HEK293 (cell line): ENCODE data around the gene PKDCC.

Source experiments
- CTCF ChIA-PET: fragments of 350-600 bp; formaldehyde crosslinking; extraction: SDS; loops from one replicate; lab custom pipeline; 2021; ENCODE audit warnings: antibody characterized with exemption; lab: Yijun Ruan, JAX
- POLR2A ChIA-PET: fragments of 300-600 bp; formaldehyde crosslinking; extraction: SDS; loops from one replicate; lab custom pipeline; 2020; ENCODE audit warnings: antibody characterized with exemption, inconsistent platforms; lab: Yijun Ruan, JAX
- H3K27ac ChIP-seq: fragments of 200-500 bp; sonication (Bioruptor generic); 2 replicates; pipeline ENCODE4 v1.5.1; 2014; ENCODE audit warnings: low read depth, low read length, control low read depth, inconsistent platforms; ENCODE audit errors: extremely low read depth
- H3K36me3 ChIP-seq, 2 experiments: fragments of 200-500 bp in 1 of 2; sonication (Bioruptor generic) in 1 of 2; 1 replicate in 1 of 2; 2 replicates in 1 of 2; pipeline ENCODE4 v1.5.1; 2014 to 2017; ENCODE audit warnings: inconsistent platforms in 2 of 2, low read length in 2 of 2; ENCODE audit not compliant: control insufficient read depth in 2 of 2, insufficient read depth in 1 of 2
- H3K4me1 ChIP-seq: fragments of 200-500 bp; sonication (Bioruptor generic); 2 replicates; pipeline ENCODE4 v1.5.1; 2014; ENCODE audit warnings: mild to moderate bottlenecking, low read length, inconsistent platforms; ENCODE audit not compliant: control insufficient read depth, insufficient read depth
- H3K4me3 ChIP-seq: 2 replicates; pipeline ENCODE4 v1.5.1; 2011; ENCODE audit warnings: low read depth, mild to moderate bottlenecking, control low read depth, low read length, moderate library complexity
- H3K9me3 ChIP-seq: fragments of 200-500 bp; sonication (Bioruptor generic); 2 replicates; pipeline ENCODE4 v1.5.1; 2014; ENCODE audit warnings: low read depth, low read length, inconsistent platforms; ENCODE audit not compliant: control insufficient read depth, insufficient read depth
- BCL6B ChIP-seq: fragments of 450-650 bp; formaldehyde crosslinking; IDR thresholded peaks from 2 replicates; pipeline ENCODE4 v1.5.1; 2017; ENCODE audit warnings: missing biosample characterization, missing genetic modification characterization
- GLI2 ChIP-seq: fragments of 450-650 bp; formaldehyde crosslinking; IDR thresholded peaks from 2 replicates; pipeline ENCODE4; 2017; ENCODE audit warnings: missing biosample characterization, missing genetic modification characterization, low read depth, borderline replicate concordance
- PRDM10 ChIP-seq: fragments of 450-650 bp; formaldehyde crosslinking; IDR thresholded peaks from 2 replicates; pipeline ENCODE4 v1.5.1; 2016; ENCODE audit warnings: missing biosample characterization, missing genetic modification characterization
- RBAK ChIP-seq: fragments of 450-650 bp; formaldehyde crosslinking; IDR thresholded peaks from 2 replicates; pipeline ENCODE4 v1.5.1; 2016; ENCODE audit warnings: missing biosample characterization, missing genetic modification characterization
- TRIM28 ChIP-seq: IDR thresholded peaks from 2 replicates; pipeline ENCODE4 v1.6.1; 2011; ENCODE audit warnings: low read length, control low read depth, borderline replicate concordance
- TSHZ1 ChIP-seq: fragments of 450-650 bp; formaldehyde crosslinking; IDR thresholded peaks from 2 replicates; pipeline ENCODE4 v1.5.1; 2016; ENCODE audit warnings: missing biosample characterization, missing genetic modification characterization, borderline replicate concordance
- ZBTB11 ChIP-seq: fragments of 450-650 bp; formaldehyde crosslinking; conservative IDR thresholded peaks from 2 replicates; pipeline ENCODE4 v1.5.1; 2016; ENCODE audit warnings: low read depth, missing biosample characterization, missing genetic modification characterization
- ZBTB21 ChIP-seq: fragments of 450-650 bp; formaldehyde crosslinking; IDR thresholded peaks from 2 replicates; pipeline ENCODE4 v1.5.1; 2017; ENCODE audit warnings: missing biosample characterization, missing genetic modification characterization
- ZFHX2 ChIP-seq: fragments of 450-650 bp; formaldehyde crosslinking; conservative IDR thresholded peaks from 2 replicates; pipeline ENCODE4 v1.5.1; 2016; ENCODE audit warnings: missing biosample characterization, missing genetic modification characterization
- ZNF114 ChIP-seq: fragments of 450-650 bp; formaldehyde crosslinking; IDR thresholded peaks from 2 replicates; pipeline ENCODE4 v1.5.0; 2017; ENCODE audit warnings: missing biosample characterization, missing genetic modification characterization
- ZNF138 ChIP-seq: fragments of 450-650 bp; formaldehyde crosslinking; IDR thresholded peaks from 2 replicates; pipeline ENCODE4 v1.5.1; 2016; ENCODE audit warnings: missing biosample characterization, missing genetic modification characterization, borderline replicate concordance
- ZNF311 ChIP-seq: fragments of 450-650 bp; formaldehyde crosslinking; IDR thresholded peaks from 2 replicates; pipeline ENCODE4 v1.5.1; 2017; ENCODE audit warnings: missing biosample characterization, missing genetic modification characterization, borderline replicate concordance
- ZNF391 ChIP-seq: fragments of 450-650 bp; formaldehyde crosslinking; IDR thresholded peaks from 2 replicates; pipeline ENCODE4 v1.5.1; 2016; ENCODE audit warnings: low read depth, missing biosample characterization, missing genetic modification characterization, borderline replicate concordance
- ZNF449 ChIP-seq: fragments of 450-650 bp; formaldehyde crosslinking; IDR thresholded peaks from 2 replicates; pipeline ENCODE4 v1.5.1; 2017; ENCODE audit warnings: missing biosample characterization, mild to moderate bottlenecking, missing genetic modification characterization, moderate library complexity
- ZNF558 ChIP-seq: fragments of 450-650 bp; formaldehyde crosslinking; IDR thresholded peaks from 2 replicates; pipeline ENCODE4 v1.5.1; 2016; ENCODE audit warnings: missing biosample characterization, missing genetic modification characterization
- ZNF580 ChIP-seq: fragments of 450-650 bp; formaldehyde crosslinking; IDR thresholded peaks from 2 replicates; pipeline ENCODE4 v1.5.1; 2016; ENCODE audit warnings: missing biosample characterization, missing genetic modification characterization
- ZNF654 ChIP-seq: fragments of 450-650 bp; formaldehyde crosslinking; IDR thresholded peaks from 2 replicates; pipeline ENCODE4 v1.5.1; 2016; ENCODE audit warnings: low read depth, missing biosample characterization, missing genetic modification characterization
- ZNF660 ChIP-seq: fragments of 450-650 bp; IDR thresholded peaks from 2 replicates; pipeline ENCODE4 v1.5.1; 2018; ENCODE audit warnings: missing biosample characterization, mild to moderate bottlenecking, missing genetic modification characterization
- ZNF670 ChIP-seq: fragments of 450-650 bp; formaldehyde crosslinking; IDR thresholded peaks from 2 replicates; pipeline ENCODE4 v1.5.1; 2016; ENCODE audit warnings: missing biosample characterization, missing genetic modification characterization, low read depth
- ZNF701 ChIP-seq: fragments of 450-650 bp; formaldehyde crosslinking; IDR thresholded peaks from 2 replicates; pipeline ENCODE4 v1.5.1; 2016; ENCODE audit warnings: missing biosample characterization, missing genetic modification characterization
- ZNF792 ChIP-seq: fragments of 450-650 bp; formaldehyde crosslinking; IDR thresholded peaks from 2 replicates; pipeline ENCODE4 v1.5.1; 2016; ENCODE audit warnings: missing biosample characterization, missing genetic modification characterization
- ZNF830 ChIP-seq: fragments of 450-650 bp; IDR thresholded peaks from 2 replicates; pipeline ENCODE4 v1.5.0; 2018; ENCODE audit warnings: missing biosample characterization, missing genetic modification characterization, low read depth, mild to moderate bottlenecking, moderate library complexity

PKDCC gene

GRCh38 chr2:42036413-42036812 lies 11.4 kb upstream of the PKDCC start (continued):
- no peak for TF ChIP-seq BCL6B (tag by site-specific recombination)
- TF ChIP-seq ZNF391 (tag by site-specific recombination), result no peak
- TF ChIP-seq ZNF660, result no peak
- TF ChIP-seq ZNF654 (tag by site-specific recombination), result no peak
- TF ChIP-seq TSHZ1 (tag by site-specific recombination), result no peak
- no peak for TF ChIP-seq TRIM28
- TF ChIP-seq ZNF701 (tag by site-specific recombination), result no peak
- no peak for TF ChIP-seq ZNF138
- TF ChIP-seq RBAK (tag by site-specific recombination), result no peak
- no peak for TF ChIP-seq ZNF670 (tag by site-specific recombination)

GRCh38 chr2:42036940-42037339 lies 10.9 kb upstream of the PKDCC start:
- TF ChIP-seq ZNF558, result no peak
- TF ChIP-seq ZNF449 (tag by site-specific recombination), result no peak
- TF ChIP-seq ZFHX2, result no peak
- no peak for TF ChIP-seq ZNF830 (tag by site-specific recombination)
- no peak for TF ChIP-seq ZNF792 (tag by site-specific recombination)
- no peak for TF ChIP-seq ZNF114 (tag by site-specific recombination)
- no peak for TF ChIP-seq ZNF580
- no peak for TF ChIP-seq ZBTB21 (tag by site-specific recombination)
- no peak for TF ChIP-seq ZBTB11 (tag by site-specific recombination)
- TF ChIP-seq ZNF311 (tag by site-specific recombination), result no peak
- no peak for TF ChIP-seq PRDM10 (tag by site-specific recombination)
- TF ChIP-seq GLI2 (tag by site-specific recombination), result no peak
- TF ChIP-seq, all 188 proteins: peak for 0
- Histone ChIP-seq H3K27ac (no peak overlapping the region), H3K36me3 (no peaks in the 10 kb centered on the region), H3K9me3 (no peaks in the 10 kb centered on the region), H3K4me3 (no peak overlapping the region), H3K4me1 (no peaks in the 10 kb centered on the region)
- ChIA-PET POLR2A (no interaction called here), CTCF (no interaction called here)
